ENCODE results near the gene CAMK1D.

CAMK1D gene

DNA sequence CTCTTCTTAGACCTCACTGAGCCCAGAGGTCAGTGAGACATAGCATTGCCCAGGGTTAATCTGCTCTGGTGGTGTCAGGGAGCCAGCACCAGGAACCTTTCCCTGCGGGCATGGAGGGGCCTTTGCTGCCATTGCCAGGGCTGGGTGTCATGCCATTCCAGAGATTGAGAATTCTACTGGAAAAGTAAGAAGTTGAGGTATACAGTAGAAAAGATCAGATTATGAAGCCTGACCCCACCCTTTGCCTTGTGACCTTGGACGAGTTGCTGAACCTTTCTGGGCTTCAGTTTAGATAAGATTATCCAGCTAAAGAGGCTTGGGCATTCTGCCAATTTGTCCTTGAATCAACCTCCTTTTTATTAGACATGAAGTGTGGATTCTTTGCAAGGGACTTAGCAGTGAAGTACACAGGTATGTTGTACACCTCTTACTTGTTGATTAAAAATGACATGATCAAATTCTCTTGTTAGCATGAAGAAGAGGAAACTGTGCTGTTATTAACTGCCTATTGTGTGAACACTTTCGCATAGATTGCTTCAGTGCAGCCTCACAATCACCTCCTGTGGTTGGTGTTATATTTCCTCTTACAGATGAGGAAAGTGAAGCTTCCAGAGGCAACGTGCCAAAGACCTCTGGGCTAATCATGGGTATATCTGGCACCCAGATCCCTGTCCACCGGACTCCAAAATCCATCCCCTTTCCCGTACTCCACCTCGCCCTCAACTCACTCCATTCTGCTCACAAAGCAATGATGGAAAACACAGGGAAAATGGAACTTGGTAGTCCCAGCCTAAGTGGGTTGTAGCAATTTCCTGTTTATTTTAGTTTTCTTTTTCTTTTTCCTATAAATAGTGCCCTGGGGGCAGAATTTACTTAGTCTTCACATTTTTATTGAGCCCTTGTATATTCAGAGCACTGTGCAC lies 151.3 kb downstream of the CAMK1D start:
- no peak for DNase-seq

DNA sequence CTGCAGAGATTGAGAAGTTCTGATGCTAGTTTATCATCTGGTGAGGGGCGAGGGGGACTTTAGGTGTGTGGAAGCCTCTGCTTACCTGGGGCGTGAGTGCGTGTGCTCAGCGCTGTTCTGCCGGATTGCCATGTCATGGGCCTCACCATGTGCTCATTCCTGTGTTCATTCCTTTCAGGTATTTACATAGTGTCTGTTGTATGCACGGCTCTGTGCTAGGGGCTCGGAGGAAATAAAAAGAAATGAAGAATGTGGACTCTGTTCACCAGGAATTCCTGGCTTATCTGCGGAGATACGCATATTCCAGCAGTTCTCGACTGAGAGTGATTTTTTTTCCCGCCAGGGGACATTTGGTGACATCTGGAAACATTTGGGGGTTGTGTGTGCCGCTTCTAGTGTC lies 152.0 kb downstream of the CAMK1D start:
- DNase-seq, result no peak

DNA sequence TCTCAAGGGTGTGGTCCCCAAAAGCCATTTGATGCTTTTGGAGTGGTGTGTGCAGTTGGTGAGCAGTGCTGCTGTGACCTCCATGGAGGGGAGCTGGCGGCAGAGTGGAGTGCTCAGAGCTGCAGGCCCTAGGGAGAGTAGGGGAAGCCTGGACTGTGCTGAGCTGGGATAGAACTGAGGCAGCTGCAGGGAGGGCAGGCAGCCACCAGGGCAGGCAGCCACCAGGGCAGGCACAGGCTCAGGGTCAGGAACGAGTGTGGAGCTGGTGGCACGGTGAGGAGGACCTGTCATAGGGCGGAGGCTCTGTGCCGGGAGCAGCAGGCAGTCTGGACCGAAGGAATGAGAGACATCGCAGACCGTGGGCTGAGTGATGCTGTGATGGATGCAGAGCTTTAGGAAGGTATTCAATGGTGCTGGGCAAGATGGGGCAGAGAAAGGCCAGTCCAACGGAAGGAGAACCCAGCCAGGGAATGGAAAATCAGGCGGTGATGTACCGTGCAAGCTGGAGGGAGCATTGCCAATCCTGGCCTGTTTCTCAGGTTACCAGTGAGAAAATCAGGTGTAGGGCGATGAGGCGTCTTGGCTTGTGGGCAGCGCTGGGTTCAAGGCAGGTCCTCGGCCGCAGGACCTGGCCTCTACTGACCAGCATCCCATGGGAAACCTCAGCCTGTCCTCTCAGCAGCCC lies 152.6 kb downstream of the CAMK1D start:
- no peak for DNase-seq

DNA sequence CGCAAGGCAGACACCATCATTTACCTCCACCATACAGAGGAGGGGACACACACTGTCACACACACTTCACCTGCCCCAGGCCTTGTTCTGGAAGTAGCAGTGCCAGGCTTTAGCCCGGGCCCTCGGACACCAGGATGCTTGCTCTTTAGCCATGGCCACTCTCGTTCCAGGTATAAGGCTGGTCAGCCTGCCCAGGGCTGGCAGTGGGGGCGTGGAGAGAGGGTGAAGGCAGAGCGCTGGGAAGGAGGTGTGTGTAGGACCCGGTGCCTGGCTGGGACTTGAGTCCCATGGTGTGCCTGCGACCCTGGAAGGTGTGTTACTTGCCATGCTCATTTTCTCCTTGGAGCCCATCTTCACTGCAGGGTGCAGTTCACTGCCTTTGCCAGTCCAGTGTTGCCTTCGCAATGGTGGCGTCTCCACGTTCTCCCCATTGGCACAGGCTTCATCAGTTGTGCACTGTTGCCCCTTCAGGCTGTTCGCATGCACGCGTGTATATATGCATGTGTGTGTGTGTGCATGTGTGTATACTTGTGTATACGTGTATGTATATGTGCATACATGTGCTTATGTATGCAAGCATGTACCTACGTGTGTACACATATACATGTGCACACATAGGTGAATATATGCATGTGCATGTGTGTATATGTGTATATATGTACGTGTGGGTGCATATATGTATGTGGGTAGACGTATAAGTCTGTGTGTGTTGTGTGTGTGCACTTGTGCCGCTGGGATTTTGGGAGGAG lies 153.4 kb downstream of the CAMK1D start:
- DNase-seq, result no peak

DNA sequence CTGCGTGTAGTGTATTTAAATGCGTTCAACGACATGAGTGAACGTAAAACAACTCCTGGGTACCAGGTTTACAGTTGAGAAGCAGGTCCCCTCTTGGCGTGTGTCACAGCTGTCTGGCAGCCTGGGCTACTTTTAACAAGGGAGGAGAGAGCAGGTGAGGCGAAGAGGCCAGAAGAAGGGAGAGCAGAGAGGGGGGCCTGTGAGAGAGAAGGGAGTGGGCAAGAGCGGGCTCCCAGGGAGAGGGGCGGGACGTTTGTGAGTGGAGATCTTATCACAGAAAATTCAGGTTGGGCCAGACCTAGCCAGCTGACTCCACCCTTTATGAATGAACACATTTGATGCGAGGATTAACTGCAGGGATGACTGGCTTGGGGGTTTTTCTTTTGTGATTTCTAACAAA lies 154.0 kb downstream of the CAMK1D start:
- no peak for DNase-seq

DNA sequence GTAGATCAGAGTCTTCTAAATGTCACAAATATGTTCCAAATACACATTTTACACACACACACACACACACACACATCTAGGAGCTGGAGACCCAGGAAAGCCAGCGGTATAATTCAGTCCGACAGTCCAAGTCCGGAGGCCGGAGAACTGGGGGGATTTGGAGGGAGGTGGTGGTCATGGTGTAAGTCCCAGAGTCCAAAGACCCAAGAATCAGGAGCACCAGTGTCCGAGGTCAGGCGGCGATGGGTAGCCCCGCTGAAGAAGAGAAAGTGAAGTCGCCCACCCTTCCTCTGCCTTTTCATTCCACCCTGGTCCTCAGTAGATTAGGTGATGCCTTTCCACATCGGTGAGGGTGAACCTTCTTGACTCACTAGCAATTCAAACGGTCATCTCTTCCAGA lies 154.8 kb downstream of the CAMK1D start:
- DNase-seq, result no peak

DNA sequence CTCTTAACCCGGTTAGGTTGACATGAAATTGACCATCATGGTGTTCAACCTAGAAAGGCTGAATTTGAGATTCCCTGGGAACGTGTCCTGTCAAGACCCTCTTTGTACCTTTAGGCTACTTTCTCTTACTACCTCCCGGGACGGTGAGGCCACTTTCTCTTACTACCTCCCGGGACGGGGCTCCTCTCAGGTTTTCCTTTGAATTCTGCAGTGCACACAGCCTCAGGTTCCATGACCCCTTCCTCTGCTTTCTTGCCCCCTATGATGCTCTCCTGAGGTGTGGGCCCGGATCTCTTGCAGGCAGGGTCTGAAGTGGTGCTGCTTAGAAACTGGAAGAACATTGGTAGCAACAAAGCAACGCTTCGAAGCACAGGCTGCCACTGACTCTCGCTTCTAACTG lies 155.3 kb downstream of the CAMK1D start:
- no peak for DNase-seq

DNA sequence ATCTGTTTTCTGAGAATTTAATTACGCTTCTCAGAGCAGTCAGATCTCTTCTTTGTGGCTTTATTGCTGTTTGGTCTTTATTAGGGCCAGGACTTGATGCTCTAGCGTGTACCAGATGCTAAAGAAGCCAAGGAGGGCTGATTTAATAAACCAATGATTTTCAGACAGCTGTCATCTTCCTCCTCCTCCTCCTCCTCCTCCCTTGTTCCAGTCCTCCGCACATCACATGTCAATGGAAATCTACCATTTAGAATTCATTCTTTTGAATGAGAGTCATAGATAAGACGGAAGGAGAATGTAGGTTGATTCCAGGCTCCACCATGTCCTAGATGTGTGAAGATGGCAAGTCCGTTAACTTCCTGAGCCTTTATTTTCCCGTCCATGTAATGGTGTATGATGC lies 156.3 kb downstream of the CAMK1D start:
- no peak for DNase-seq

DNA sequence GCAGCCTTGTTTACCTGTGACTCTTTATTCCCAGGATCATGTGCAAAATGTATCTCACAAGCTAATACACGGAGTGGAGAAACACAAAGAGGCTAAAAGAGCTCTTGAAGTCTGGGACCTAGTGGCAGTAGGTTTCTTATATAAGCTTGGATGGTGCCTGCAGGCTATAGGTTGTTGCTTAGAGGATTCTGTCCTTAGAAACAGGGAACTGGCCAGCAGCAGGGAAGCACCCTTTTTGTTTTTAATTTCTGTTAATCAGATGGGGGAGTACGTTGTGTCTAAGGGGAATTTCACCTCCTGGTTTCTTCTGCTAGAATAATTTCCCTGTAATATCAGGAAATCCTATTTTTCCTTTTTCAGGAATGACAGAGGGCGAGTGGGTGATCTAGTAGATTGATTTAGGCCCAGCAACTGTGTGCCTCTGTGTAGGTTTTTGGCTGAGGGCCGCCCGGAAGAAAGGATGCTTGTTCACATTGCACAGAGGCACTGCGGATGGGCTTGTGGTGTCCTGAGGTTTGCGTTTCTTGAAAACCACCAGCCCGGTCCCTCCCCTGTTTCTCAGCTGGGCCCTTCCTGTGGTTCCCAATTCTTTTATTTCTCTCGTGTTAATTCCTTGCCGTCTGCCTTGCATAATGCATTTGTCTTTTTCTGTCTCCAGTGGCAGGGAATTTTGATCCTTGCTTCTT lies 158.0 kb downstream of the CAMK1D start:
- no peak for DNase-seq

DNA sequence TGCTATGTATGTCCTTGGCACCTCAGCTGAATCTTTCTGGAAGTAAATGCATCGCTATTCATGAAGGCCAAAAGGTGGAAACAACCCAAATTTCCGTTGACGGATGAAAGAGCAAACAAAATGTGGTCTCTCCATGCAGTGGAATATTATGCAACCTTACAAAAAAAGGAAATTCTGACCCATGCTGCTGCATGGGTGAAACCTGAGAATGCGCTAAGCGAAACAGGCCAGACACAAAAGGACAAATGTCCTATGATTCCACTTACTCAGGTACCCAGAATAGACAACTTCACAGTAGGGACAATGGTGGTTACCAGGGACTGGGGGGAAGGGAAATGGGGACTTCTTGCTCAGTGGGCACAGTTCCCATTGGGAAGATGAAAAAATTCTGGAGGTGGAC lies 158.8 kb downstream of the CAMK1D start:
- no peak for DNase-seq

DNA sequence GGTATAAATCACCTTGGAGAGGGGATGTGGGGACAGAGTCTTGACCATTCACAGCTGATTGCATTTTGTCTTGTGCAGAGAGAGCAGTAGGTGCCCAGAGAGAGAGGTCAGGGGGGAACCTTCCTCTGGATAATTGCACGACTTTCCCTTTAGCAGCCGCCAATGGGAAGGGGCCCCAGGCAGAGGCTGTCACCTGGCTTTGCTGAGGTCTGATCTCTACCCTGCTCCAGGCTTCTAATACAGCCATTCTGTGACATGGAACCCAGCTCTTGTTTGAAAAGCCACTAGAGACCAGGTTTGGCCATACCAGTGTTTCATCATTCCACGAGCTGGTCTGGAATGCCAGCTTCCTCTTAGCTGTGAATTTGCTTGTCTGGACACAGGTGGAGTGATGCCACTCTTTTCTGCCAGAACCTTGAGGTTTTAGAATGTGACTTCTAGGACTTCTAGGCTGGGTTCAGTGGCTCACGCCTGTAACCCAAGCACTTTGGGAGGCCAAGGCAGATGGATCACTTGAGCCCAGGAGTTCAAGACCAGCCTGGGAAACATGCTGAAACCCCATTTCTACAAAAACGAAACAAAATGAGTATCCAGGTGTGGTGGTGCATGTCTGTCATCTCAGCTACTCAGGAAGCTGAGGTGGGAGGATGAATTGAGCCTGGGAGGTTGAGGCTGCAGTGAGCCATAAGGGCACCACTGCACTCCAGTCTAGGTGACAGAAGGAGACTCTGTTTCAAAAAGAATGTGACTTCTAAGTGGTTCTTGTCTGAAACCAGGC lies 159.9 kb downstream of the CAMK1D start:
- no peak for DNase-seq

DNA sequence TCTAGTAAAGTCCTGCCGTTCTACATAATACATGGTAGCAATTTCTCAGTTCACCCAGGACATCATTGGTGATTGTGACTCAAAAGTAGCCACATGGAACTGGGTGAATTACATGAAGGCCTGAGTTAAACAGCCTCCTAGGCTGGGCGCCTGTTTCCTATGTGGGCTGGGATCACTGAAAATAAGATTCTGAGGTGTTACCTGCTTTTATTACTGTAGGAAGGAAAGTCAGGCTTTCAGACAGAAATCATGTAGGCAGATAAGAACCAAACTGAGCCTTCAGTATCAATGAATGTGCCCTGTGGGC lies 160.4 kb downstream of the CAMK1D start:
- DNase-seq, result no peak

DNA sequence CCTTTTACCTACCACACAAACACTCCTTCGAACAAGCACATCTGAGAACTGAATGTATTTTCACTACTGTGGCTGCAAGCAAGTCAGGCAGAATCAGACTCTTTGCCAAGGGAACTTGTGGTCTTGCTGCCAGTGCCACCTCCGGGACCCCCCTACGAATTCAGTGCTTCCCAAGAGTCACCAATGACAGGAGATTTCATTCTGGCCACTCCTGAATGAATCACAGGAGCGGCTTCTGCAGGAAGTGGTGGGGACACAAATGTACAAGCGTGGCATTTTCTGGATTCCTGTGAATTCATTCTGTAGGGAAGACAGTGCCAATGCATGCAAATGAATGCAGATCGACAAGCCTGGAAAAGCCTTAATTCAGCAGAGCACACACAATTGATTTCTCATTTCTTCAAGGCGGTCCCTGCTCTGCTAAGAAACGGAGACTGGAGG lies 161.2 kb downstream of the CAMK1D start:
- DNase-seq, result no peak

DNA sequence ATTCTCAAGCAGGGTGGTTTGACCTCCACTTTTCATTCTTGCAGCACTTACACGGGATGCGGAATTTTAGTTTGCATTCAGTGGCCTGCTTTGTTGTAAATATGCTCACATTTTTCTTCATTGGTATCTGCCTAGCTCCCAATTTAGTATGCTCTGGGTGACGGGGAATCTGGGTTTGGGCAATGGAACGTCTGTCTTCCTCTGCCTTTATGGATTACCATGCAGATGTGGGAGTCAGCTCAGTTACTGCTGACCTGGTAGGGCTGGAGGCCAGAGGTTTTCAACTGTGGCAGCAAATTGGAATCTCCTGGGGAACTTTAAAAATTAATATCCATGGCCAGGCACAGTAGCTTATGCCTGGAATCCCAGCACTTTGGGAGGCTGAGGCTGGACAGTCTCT lies 161.6 kb downstream of the CAMK1D start:
- DNase-seq, result no peak

DNA sequence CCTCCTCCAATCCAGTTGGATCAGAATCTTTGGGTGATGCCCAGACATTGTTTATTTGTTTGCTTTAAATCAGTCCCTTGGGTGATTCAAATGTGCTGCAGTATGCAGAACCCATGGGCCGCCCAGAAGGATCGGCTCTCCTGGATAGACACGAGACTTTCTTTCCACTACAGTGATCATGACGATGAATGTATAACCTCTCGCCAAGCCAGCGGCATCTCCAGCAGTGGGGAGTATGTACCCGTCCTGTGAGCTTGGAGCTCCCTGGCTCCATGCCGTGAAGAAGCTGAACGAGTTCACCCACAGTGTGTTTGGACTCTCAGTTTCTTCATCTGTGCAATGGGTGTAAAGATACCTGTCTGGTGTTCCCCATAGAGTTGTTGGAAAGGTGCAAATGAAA lies 162.3 kb downstream of the CAMK1D start:
- DNase-seq, result no peak

DNA sequence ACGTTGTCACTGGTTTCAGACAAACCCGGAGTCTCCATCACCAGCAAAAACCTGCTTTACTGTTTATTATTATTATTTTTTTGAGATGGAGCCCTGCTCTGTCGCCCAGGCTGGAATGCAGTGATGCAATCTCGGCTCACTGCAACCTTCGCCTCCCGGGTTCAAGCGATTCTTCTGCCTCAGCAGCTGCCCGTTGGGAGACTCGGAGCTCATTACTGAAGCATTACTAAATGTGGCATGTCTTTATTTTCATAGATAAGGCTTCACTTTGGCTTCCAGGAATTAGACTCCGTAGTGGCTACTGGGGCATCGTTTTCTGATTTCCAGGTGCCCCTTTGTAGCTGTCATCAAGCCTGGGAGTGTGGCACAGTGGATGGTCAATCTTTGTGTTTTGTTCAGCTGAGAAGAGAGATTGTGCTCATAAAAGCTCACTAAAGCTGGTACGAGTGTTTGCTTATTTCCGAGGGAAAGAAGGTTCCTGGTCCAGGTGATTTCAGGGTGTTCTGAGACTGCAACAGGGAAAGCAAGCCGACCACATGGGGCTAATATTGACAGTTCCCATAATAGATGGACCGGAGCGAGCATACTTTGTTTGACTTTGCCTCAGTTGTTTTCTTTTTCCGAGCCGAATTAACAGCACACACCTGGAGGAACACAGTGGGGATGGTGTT lies 163.1 kb downstream of the CAMK1D start:
- DNase-seq, result no peak

DNA sequence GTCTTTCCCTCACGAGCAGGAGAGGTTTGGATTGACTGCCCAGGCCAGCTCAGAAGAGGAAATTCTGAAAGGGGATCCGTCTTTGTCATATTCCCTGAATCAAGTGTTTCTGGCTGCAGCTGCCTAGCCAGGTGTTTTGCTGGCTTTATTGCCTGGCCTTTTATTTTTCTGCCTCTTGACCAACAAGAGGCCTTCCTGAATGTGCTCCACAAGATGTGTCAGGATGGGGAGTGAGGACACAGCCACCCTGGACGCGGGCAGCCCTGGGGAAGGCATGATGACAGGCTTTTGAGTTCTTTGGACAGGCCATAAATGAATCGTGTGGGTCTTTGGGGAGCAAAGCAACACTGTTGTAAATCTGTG lies 163.6 kb downstream of the CAMK1D start:
- no peak for DNase-seq

DNA sequence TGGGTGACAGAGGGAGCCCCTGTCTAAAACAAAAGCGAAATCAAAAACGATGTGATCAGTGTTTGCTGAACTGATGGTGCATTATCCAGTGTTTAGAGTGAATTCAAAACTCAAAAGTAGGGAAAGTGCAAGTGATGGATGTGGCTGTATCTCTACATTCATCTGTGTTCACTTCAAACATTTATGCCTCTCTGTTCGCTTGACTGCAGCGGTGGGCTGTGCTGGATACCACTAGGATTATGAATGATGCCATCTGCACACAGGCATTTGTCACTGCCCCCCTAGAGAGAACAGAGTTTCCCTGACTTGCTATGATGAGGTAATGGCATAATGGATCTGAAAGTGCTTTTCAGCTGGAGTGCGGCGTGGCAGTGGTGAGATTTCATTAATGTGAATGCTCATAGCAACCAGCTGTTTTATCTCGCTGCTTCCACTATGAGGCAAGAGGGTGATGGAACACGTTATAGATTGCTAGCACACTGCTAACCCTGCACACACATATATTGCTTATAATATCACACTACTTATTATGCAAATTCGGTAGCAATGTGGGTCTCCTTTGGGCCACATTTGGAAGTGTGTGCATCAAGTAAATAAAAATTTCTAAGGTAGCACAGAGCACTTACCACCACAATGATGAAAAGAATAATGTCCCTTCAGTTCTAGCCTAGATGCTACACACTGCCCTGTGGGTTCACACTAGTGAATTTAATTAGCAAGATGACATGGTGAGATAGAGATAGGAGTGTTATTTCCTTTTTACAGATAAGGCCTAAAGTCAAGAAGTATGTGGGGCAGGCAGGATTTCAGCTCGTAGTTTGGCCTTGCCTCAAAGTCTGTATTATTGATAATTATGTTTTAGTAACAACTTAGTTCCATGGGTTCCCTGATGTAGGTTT lies 164.7 kb downstream of the CAMK1D start:
- no peak for DNase-seq

DNA sequence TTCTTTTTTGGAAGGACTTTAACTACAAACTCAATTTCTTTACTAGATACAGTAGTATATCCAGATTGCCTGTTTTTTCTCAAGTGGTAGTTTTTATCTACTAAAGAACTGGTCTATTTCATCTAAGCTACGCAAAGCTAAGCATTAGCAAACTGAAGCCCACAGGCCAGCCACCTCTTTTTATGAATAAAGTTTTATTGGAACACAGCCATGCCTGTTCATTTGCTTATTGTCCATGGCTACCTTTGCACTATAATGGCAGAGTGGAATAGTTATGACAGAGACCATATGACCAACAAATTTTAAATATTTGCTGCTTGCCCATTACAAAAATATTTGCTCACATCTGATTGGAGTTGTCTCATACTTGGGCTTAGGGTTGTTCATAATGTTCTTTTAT lies 168.7 kb downstream of the CAMK1D start:
- no peak for DNase-seq

DNA sequence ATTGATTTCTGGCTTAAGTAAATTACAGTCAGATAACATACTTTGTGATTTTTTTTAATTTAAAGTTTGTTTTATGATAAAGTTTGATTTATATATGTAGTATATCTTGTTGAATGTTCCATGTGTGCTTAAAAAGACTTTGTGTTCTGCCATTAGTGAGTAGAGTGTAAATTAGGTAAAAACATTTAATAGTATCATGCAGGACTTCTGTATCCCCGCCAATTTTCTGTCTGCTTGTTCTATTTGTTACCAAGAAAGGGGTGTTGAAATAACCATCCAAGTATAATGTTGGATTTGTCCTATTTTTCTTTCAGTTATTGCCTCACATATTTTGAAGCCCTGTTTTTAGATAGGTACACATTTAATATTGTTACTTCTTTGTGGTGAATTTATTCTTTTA lies 172.1 kb downstream of the CAMK1D start:
- DNase-seq, result no peak

DNA sequence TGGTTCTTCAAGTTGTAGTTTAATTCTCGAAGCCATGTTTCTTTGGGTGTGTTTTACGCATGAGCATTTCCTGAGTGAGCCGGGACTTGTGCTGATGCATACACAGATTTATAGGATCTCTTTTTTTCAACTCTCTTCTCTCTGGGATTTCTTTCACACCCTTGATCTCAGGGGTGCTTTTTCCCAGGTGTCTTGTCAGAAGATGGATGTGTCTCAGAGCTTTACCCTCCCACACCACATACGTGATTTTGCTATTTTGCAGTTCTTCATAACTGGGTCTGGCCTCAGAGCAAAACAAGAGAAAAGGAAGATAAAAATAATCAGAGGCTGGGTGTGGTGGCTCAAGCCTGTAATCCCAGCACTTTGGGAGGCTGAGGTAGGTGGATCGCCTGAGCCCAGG lies 177.0 kb downstream of the CAMK1D start:
- no peak for DNase-seq
